Measurements from ENCODE around the gene POFUT2. TPM values are rescaled to one million over a fixed set of nuclear protein-coding genes. Genes with fewer than 3 reads are reported as not detected.

POFUT2 gene
- total RNA-seq, 4 donors from 2014 or later, result 10.7 to 46.9 (median 20.0) TPM

GRCh38 chr21:45326169-45326851, 38.6 kb upstream of the POFUT2 start:
- 81% methylated on average over 25 of the region's 25 CpGs for WGBS
- DNase-seq (ENCODE audit: low spot score in 2 of 2), result peak in 1 of 2 donors; percentile 62
- Histone ChIP-seq H3K4me3 (no peak overlapping the region), H3K27ac (no peak overlapping the region), H3K27me3 (peaks cover 11% of the 10 kb centered on the region), H3K4me1 (peaks cover 32% of the 10 kb centered on the region), H3K9me3 (no peaks in the 10 kb centered on the region), H3K36me3 (no peaks in the 10 kb centered on the region)
- TF ChIP-seq POLR2AphosphoS5 (IDR thresholded peaks at IDR 0.05), result no peak
- TF ChIP-seq EP300 (IDR thresholded peaks at IDR 0.05), result no peak
- TF ChIP-seq POLR2A (IDR thresholded peaks at IDR 0.05), result no peak
- TF ChIP-seq CTCF (IDR thresholded peaks at IDR 0.05), result no peak

DNA sequence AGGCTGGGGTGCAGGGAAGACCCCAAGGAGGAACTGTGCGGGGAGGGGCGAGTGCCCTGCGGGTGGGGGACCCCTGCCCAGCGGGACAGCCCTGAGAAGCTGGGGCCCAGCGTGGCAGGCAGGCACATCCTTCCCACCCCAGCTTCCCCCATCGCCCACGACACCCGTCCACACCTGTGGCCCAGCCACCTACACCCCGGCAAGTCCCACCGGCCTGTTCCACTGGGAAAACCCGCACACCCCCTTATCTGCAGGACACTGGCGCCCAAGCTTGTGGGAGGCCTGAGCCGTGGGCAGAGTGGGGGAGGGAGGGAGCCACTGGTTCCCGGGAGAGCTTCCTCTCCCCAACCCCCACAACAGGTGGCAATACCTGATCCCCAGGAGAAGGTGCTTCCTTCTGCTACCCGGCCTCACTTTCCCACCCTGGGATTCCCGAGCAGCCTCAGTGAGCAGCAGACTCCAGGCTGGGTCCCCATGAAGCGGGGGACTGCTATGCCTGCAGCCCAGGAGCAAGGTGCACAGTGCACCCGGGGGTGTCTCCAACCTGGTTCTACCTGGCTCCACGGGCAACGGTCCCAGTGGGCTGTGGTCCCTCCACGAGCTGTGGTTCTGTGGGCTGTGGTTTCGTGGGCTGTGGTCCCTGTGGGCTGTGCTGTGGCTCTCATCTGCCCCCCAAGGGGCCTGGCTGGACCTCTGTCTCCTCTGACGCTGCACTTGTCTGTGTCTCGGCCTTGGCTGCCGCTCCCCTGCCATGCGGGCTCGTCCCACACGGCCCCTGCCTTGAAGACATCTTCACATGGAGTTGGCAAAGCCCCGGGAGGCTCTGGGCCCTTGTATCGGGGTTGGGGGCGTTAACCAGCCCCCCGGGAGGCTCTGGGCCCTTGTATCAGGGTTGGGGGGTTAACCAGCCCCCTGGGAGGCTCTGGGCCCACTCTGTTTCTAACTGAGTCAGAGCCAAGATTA, 37.8 kb upstream of the POFUT2 start:
- H3K27me3 ChIP-seq, result peaks cover 11% of the 10 kb centered on the region
- 73% methylated on average over 20 of the region's 32 CpGs for WGBS
- H3K4me3 ChIP-seq, result no peak overlapping the region
- H3K36me3 ChIP-seq, result no peaks in the 10 kb centered on the region
- peak in 1 of 2 donors; percentile 64 for DNase-seq (ENCODE audit: low spot score in 2 of 2)
- peaks cover 38% of the 10 kb centered on the region for H3K4me1 ChIP-seq
- TF ChIP-seq CTCF (IDR thresholded peaks at IDR 0.05) (no peak), POLR2AphosphoS5 (IDR thresholded peaks at IDR 0.05) (no peak), EP300 (IDR thresholded peaks at IDR 0.05) (no peak), POLR2A (IDR thresholded peaks at IDR 0.05) (no peak)
- no peaks in the 10 kb centered on the region for H3K9me3 ChIP-seq
- no peak overlapping the region for H3K27ac ChIP-seq

GRCh38 chr21:45324489-45325205, 37.0 kb upstream of the POFUT2 start:
- Histone ChIP-seq H3K4me1 (peaks cover 40% of the 10 kb centered on the region), H3K27me3 (peaks cover 11% of the 10 kb centered on the region), H3K9me3 (no peaks in the 10 kb centered on the region), H3K27ac (no peak overlapping the region), H3K4me3 (no peak overlapping the region), H3K36me3 (no peaks in the 10 kb centered on the region)
- peak in 1 of 2 donors; percentile 63 for DNase-seq (ENCODE audit: low spot score in 2 of 2)
- 48% methylated on average over 7 of the region's 27 CpGs for WGBS
- TF ChIP-seq CTCF (IDR thresholded peaks at IDR 0.05), result no peak
- no peak for TF ChIP-seq POLR2AphosphoS5 (IDR thresholded peaks at IDR 0.05)
- TF ChIP-seq EP300 (IDR thresholded peaks at IDR 0.05), result no peak
- no peak for TF ChIP-seq POLR2A (IDR thresholded peaks at IDR 0.05)

- Histone ChIP-seq H3K9me3 (no peaks in the 10 kb centered on the region), H3K27me3 (peaks cover 6% of the 10 kb centered on the region), H3K27ac (peak overlapping the region; percentile 20), H3K36me3 (no peaks in the 10 kb centered on the region), H3K4me1 (peaks cover 30% of the 10 kb centered on the region), H3K4me3 (no peak overlapping the region)
- WGBS, result 53% methylated on average over 14 of the region's 16 CpGs
- DNase-seq (ENCODE audit: low spot score in 2 of 2), result peak; percentile 57 to 78
- TF ChIP-seq CTCF (IDR thresholded peaks at IDR 0.05), result no peak
- no peak for TF ChIP-seq EP300 (IDR thresholded peaks at IDR 0.05)
- TF ChIP-seq POLR2AphosphoS5 (IDR thresholded peaks at IDR 0.05), result no peak
- no peak for TF ChIP-seq POLR2A (IDR thresholded peaks at IDR 0.05)
Measured at GRCh38 chr21:45323487-45324311, 36.0 kb upstream of the POFUT2 start.
